ENCODE results near the gene MYBPC3. TPM values are rescaled to one million over a fixed set of nuclear protein-coding genes. Genes with fewer than 3 reads are reported as not detected.

MYBPC3 gene
- total and polyA plus RNA-seq, 7 donors: 0.01 to 1.3 (median 0.44) TPM

DNA sequence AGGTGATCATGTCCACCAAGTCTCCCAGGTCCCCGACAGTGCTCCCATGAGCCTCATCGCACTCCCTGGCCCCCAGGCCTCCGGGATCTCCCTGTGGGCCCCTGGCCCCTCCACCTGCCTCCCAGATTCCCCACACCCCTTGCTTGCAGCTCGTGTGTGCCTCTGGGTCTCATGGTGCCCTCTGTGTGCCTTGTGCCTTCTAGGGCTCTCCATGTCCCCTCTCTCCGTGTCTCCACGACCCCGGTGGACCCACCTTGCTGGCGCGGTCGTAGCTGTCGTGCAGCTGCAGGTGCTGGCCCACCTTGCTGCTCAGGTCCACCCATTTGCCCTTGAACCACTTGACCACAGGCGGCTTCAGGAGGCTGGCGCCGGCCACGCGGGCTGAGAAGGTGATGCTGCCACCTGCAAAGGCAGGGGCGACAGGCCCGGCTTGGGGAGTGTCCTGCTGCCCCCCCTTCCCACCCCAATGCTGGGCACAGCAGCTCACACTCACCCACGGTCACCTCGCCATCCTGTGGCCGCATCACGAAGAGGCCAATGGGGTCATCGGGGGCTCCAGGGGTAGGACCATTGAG, 2.9 kb downstream of the MYBPC3 start:
- no peaks in the 10 kb centered on the region for H3K27me3 ChIP-seq (ENCODE audit: insufficient read depth in 3 of 3, low read length in 2 of 3)
- H3K9me3 ChIP-seq: no peaks in the 10 kb centered on the region
- TF ChIP-seq, protein P1, sequence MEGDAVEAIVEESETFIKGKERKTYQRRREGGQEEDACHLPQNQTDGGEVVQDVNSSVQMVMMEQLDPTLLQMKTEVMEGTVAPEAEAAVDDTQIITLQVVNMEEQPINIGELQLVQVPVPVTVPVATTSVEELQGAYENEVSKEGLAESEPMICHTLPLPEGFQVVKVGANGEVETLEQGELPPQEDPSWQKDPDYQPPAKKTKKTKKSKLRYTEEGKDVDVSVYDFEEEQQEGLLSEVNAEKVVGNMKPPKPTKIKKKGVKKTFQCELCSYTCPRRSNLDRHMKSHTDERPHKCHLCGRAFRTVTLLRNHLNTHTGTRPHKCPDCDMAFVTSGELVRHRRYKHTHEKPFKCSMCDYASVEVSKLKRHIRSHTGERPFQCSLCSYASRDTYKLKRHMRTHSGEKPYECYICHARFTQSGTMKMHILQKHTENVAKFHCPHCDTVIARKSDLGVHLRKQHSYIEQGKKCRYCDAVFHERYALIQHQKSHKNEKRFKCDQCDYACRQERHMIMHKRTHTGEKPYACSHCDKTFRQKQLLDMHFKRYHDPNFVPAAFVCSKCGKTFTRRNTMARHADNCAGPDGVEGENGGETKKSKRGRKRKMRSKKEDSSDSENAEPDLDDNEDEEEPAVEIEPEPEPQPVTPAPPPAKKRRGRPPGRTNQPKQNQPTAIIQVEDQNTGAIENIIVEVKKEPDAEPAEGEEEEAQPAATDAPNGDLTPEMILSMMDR (IDR thresholded peaks at IDR 0.05): no peak
- H3K4me1 ChIP-seq: peaks cover 3% of the 10 kb centered on the region
- no peaks in the 10 kb centered on the region for H3K36me3 ChIP-seq (ENCODE audit: insufficient read depth in 1 of 2, low read depth in 1 of 2)
- no peak overlapping the region for H3K4me3 ChIP-seq
- intact Hi-C loops (cut with DNase I): loop anchor here (5.0 to 10.0 kb wide), 3 partner anchors 77 to 465 kb away; partner anchors contain the start of gene MADD (in 1 of the 2)
- ATAC-seq (no peak), DNase-seq (no peak)
- H3K27ac ChIP-seq: no peak overlapping the region
- WGBS, 3 donors: 90 to 93% (median 92%) methylated on average over 21 to 23 of the region's 23 CpGs

DNA sequence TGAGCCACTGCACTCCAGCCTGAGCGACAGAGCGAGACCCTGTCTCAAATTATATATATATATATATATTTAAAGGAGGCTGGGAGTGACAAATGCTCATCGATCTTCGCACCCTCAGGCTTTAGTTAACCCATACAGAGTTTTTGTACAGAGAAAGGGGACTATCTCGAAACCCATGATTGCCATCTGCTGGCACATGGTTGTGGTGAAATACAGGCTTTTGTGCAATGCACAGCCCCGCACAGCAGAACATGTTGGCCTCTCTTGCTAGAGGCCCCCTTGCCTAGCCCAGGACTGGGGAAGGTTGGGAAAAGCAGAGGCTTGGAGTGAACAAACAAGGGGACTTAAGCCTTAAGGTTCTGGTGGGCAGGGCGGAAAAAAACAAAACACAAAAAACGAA, 3.6 kb downstream of the MYBPC3 start:
- DNase-seq: no peak
- Histone ChIP-seq H3K36me3 (ENCODE audit: insufficient read depth in 1 of 2, low read depth in 1 of 2) (no peaks in the 10 kb centered on the region), H3K27ac (no peak overlapping the region), H3K4me3 (no peak overlapping the region), H3K27me3 (ENCODE audit: insufficient read depth in 3 of 3, low read length in 2 of 3) (no peaks in the 10 kb centered on the region), H3K9me3 (no peaks in the 10 kb centered on the region), H3K4me1 (no peaks in the 10 kb centered on the region)
- intact Hi-C loops (cut with DNase I): no loop called here
- TF ChIP-seq, protein P1 (IDR thresholded peaks at IDR 0.05): no peak
- WGBS, 3 donors: 74 to 77% (median 74%) methylated on average over 8 of the region's 8 CpGs
- no peak for ATAC-seq

DNA sequence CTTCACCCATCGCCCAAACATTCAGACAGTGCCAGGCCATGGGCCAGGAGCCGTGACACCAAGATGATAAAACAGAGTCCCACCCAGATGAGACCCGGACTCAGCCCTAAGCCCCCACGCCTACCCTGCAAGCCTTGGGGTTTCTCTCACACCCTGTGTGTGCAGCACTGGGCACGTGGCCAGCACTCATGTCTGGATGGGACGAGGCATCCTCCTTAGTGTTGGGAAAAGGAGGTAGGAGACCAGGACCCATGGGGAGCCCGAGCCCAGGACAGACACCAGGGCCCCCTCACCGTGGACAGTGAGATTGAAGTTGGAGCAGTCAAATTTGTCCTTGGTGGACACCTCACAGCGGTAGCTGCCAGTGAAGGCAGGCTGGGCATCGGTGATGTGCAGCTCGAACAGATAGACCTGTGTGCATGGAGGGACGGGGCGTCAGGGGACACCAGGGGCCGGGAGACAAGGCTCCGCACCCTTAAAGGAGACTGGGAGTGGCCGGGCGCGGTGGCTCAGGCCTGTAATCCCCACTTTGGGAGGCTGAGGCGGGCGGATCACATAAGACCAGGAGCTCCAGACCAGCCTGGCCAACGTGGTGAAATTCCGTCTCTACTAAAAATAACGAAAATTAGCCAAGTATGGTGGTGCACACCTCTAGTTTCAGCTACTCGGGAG, 4.2 kb downstream of the MYBPC3 start:
- no peaks in the 10 kb centered on the region for H3K9me3 ChIP-seq

GRCh38 chr11:47347137-47347536, 5.4 kb downstream of the MYBPC3 start:
- no peaks in the 10 kb centered on the region for H3K36me3 ChIP-seq (ENCODE audit: insufficient read depth in 1 of 2, low read depth in 1 of 2)
- H3K9me3 ChIP-seq: no peaks in the 10 kb centered on the region
- no peak overlapping the region for H3K4me3 ChIP-seq
- DNase-seq (no peak), ATAC-seq (no peak)
- 70 to 81% (median 80%) methylated on average over 5 of the region's 5 CpGs for WGBS, 3 donors
- H3K4me1 ChIP-seq: no peaks in the 10 kb centered on the region
- intact Hi-C loops (cut with DNase I): no loop called here
- TF ChIP-seq, protein P1 (IDR thresholded peaks at IDR 0.05): no peak
- H3K27ac ChIP-seq: no peak overlapping the region
- no peaks in the 10 kb centered on the region for H3K27me3 ChIP-seq (ENCODE audit: insufficient read depth in 3 of 3, low read length in 2 of 3)

More for the DNA sequence above, 4.2 kb downstream of the MYBPC3 start:
- no peaks in the 10 kb centered on the region for H3K27me3 ChIP-seq (ENCODE audit: insufficient read depth in 3 of 3, low read length in 2 of 3)
- no peaks in the 10 kb centered on the region for H3K36me3 ChIP-seq (ENCODE audit: insufficient read depth in 1 of 2, low read depth in 1 of 2)
- DNase-seq (no peak), ATAC-seq (no peak)
- intact Hi-C loops (cut with DNase I): no loop called here
- WGBS, 3 donors: 79 to 84% (median 79%) methylated on average over 24 of the region's 24 CpGs
- H3K27ac ChIP-seq: no peak overlapping the region
- no peaks in the 10 kb centered on the region for H3K4me1 ChIP-seq
- TF ChIP-seq, protein P1 (IDR thresholded peaks at IDR 0.05): no peak
- H3K4me3 ChIP-seq: no peak overlapping the region
